B cell (primary cell): ENCODE measurements around the gene PRIMPOL.
"Not testable (repeated sequence)": the region's sequence is repeated elsewhere in the genome, so short reads cannot be mapped to it uniquely, and the experiment has no call there.

Experiments used
- CTCF ChIP-seq: fragments of 200-600 bp; IDR thresholded peaks from one replicate; pipeline ENCODE4 v1.8.0; 2022; ENCODE audit warnings: antibody characterized with exemption, mild to moderate bottlenecking
- EZH2 ChIP-seq: IDR thresholded peaks from 2 replicates; pipeline ENCODE4 v1.6.1; 2012; ENCODE audit warnings: borderline replicate concordance, low read depth, mild to moderate bottlenecking, moderate library complexity, low read length; ENCODE audit not compliant: insufficient read depth, poor library complexity, severe bottlenecking

- TF ChIP-seq CTCF, EZH2: not testable (repeated sequence)
Observed at GRCh38 chr4:184657820-184658219, 8.3 kb downstream of the PRIMPOL start.
